ENCODE measurements around the gene COL6A1.

- TF ChIP-seq CTCF (IDR thresholded peaks at IDR 0.05) (no peak), POLR2A (IDR thresholded peaks at IDR 0.05) (no peak), EP300 (IDR thresholded peaks at IDR 0.05) (no peak)
Measured at GRCh38 chr21:45962531-45963231, 18.9 kb upstream of the COL6A1 start.
